Dermis microvascular lymphatic vessel endothelial cell (primary cell): ENCODE results near the gene CCNQ. TPM values are rescaled to one million over a fixed set of nuclear protein-coding genes. Genes with fewer than 3 reads are reported as not detected.

Experiments
- DNase-seq, 2 donors: peaks; one replicate each; pipeline versions ENCODE4 v3.0.0 to v3.0.0-alpha.2; 2010; ENCODE audit warnings: low read depth in 2 of 2
- total RNA-seq: library from RNA; depleted of rRNA; stranded (reverse); fragments of >200 nt; gene quantifications from 2 replicates; pipeline ENCODE4 v1.2.1, GENCODE V29; 2014

Gene CCNQ
- total RNA-seq, 1 donor from 2014 or later = 39.0 TPM

DNA sequence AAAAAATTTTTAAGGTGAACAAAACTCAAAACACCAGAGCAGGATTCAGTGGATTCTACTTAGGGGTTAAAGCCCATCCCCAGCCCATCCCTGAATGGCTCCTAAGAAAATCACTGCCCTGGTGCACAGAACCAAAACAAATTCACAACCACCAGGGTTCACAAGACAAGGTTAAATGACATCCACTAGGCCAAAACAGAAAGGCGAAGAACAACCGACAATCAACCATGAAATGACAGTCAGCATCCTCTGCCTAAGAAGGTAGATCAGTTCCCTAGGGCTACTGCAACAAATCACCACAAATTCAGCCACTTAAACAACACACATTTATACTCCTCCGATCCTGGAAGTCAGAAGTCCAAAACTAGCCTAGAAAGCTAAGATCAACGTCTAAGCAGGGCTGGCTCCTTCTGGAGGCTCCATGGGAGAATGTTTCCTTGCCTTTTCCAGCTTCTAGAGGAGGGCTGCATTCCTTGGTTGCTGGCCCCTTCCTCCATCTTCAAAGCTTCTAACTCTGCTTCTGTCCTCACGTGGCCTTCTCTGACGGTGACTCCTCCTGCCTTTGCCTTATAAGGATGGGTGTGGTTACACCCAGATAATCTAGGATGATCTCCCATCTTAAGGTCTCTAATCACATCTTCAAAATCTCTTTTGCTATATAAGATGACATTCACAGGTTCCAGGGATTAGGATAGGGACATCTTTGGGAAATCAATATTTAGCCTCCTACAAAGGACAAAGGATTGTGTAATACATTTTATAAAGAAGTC lies 1.8 kb downstream of the CCNQ start:
- DNase-seq = no peak

DNA sequence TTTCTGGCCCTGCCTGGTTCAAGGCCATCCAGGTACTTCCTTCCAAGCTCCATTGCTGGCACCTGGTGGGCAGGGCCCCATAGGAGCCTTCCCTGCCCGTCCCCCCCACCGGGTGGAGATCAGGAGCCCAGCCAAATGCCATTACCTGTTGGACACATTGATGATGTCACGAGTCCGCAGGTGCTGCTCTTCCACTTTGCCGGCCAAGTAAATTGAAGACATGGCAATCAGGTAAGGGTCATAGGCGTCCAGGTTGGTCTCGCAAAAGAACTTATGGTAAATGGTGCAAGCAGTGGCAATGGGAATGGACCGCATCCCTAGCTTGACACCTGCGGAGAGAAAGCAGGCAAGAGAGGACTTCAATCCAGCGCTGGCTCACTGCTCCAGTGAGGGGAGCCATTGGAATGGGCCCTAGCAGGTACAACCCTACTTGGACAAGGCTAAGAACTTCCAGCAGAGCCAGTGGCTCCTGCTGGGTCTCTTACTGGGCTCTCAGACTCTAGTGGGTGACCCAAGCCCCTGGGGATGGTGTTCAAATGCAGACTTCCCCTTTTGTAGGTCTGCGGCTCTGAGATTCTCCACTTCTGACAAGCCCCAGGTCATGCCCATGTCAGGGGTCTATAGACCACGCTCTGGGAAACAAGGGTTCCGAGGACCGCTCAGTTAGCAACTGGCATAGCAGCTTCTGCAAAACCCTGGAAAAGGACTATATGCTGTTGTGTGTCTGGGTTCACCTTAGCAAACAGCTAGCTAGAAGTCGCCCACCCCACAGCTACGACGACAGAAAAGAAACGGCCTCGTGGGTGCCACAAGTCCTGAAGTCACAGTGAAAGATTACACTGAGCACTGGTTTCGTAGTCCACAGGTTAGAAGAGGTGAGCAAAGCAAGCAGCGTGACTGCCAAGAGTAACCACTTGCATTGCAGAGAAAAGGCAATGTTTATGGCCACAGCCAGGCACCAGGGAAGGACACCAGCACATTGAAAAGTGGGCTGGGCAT lies 2.8 kb downstream of the CCNQ start:
- no peak for DNase-seq

DNA sequence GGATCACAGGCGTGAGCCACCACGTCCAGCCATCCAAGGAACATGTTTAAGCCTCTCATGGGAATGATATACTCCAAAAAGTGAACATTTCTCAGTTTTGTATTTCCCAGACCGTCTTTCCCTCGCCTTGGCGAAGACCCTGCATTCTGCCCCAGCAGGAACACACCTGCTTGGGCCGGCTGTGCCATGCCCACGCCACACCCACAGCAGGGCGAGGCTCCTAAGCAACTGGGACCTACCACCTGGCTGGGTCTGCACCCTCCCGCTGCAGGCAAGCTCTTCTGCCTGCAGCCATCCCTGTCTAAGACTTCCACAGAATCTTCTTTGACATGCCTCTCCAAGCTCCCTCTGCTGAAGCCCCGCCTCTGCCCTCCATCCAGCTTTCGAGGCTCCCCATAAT lies 3.6 kb downstream of the CCNQ start:
- DNase-seq = no peak

DNA sequence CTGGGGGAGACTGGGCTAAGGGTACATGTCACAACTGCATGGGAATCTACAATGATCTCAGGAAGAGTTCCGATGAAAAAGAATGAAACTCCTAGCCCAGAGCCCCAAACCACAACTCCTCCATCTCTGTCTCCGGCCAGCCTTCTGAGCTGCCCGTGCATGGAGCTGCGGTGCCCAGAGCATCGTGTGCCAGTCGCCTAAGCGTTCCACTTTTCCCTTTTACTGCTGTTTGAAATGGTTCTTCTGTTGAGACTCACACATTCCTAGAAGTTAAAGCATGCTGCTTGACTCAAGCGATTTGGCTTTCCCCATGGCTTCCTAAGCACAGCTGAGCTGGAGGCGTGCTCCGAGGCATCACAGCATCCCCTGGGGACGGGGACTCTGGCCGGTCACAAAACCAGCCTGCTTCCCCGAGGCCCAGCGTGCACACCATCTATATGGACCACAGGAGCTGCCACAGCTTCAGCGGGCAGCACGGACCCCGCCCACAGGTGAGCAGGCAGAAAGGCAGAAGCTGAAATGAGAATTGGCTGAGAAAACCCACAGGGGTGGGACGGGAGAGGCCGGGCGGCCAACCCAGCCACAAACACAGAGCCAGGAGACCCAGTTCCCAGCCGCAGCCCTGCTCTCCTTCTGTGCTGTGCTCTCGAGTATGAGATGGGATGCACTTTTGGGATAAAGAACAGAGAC lies 5.0 kb downstream of the CCNQ start:
- DNase-seq = no peak

DNA sequence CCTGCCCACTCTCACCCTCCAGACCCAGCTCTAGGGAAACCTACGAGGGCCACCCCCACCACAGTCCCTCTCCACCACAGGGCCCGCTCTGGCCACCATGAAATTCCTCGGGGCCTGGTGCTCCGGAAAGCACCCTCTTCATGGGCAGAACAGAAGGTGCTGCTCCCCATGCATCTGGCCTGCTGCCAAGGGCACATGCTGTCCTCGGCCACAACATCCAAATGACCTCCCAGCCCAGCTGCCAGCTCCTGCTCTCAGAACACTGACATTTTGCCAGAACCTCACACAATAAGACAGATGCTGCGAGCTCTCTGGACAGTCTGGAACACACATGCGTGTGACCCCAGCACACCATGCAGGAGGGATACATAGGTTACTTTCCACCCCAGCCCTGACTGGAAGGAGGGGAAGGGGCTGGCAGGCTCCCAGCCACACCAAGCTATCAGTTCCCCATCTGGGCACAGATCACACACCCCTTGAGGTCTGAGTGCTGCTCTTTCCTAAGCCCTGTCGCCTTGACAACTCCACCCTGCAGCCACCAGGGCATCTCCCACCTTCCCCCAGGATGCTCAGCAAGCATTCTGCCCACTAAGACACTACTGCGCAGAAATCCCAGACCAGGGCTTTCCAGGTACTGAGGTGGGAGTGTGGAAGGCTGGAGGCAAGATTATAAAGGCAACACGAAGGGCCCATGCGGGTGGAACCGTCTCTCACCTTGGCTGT lies 5.8 kb downstream of the CCNQ start:
- no peak for DNase-seq

DNA sequence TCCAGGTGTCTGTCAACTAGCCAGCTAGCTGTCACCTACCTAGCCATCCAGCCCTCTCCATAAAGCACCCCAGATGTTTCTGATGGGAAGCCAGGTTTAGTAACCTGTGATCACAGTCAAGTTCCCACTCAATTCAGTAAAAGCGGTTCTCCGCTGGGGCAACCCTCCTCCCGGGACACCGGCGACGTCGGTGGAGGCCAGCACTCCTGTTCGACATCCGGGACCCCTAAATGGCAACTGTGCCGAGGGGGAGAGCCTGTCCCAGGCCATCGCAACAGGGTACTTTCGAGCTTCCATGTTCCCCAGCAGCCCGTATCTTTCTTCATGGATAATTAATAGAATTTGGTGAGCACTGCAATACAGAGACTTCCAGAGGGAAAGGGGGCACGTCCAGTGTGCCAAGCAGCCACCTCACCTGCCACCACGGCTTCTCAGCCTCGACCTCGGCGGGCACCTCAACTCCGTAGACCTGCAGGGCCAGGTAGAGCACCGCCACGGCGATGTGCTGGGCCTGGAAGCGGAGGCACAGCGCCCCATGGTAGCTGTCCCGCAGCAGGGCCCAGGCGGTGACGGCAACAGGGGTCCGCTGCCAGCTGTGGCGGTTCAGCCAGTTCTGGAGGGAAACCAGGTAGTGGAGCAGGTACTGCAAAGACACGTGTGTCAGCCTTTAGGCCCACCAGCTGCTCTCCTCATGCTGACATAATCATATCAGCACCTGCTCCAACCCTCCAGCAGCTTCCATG lies 6.7 kb downstream of the CCNQ start:
- DNase-seq = no peak

DNA sequence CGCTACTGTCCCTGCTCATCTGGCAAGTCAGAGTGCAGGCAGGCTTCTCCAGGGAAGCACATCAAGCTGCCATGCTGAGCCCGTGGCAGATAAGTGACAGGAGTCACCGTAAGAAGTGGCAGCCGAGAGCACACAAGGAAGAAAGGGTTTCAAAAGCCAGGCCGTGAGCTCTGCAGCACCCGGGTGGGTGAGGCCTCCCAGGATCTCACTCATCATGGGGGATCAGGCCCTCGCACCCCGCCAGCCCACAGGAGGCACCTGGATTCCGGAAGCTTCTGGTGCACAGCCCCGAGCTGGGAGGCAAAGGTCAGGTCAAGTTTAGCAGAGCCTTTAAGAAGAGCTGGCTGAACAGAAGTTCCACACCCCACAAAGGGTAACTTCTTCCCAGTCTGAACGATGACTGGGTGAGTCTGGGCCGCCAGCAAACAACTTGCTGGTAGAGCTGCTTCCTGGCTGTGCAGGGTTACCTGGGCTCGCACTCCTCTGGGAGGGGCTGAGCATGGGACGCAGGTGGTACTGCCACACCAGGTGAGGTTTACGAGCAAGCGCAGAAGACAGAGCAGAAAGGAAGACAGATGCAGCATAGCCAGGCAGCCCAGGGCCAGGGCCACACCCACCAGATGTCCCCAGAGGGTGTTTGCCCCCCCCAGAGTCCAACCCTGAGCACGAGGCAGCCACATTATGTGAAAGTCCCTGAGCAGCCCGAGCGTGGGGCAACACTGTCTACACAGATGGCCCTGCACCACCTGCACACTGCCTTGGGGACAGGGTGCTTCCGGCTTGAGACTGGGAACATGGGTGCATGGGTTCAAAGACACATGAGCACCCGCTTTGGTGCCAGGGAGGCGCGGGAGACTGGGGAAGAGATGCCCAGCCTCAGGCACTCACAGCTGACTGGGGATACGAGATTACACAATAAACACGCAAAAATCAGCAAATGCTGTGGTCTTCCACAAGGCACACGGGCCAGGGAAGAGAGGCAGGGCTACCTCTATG lies 7.7 kb downstream of the CCNQ start:
- DNase-seq = no peak

DNA sequence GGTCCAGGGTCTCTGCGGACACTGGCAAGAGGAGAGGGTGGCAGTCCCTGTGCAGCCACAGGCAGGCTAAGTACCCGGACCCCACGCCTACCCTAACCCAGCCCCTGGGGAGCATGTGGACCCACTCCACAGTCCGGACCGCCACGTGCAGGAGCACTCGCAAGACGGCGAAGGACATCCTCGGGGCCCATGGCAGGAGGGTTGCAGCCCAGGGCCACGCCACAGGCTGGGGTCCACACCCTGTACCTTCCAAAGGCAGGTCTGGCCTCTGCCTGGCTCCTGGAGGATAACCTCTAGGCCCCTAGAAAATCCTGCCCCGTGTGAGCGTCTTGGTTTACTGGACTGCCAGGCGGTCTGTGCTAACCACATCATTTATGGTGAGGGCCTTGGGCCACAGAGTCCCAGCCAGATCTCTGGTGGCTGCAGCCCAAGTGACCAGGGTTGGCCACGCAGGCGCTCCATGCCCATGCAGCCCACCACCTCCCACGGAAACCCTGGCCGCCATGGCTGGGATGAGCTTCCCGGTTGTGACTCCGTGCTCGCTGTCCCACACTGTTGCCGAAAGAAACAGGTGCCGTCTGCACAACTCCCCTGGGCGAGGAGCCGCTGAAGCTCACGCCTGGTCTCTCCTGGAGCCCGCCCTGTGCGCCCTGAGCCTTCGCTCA lies 10.0 kb downstream of the CCNQ start:
- DNase-seq = no peak

DNA sequence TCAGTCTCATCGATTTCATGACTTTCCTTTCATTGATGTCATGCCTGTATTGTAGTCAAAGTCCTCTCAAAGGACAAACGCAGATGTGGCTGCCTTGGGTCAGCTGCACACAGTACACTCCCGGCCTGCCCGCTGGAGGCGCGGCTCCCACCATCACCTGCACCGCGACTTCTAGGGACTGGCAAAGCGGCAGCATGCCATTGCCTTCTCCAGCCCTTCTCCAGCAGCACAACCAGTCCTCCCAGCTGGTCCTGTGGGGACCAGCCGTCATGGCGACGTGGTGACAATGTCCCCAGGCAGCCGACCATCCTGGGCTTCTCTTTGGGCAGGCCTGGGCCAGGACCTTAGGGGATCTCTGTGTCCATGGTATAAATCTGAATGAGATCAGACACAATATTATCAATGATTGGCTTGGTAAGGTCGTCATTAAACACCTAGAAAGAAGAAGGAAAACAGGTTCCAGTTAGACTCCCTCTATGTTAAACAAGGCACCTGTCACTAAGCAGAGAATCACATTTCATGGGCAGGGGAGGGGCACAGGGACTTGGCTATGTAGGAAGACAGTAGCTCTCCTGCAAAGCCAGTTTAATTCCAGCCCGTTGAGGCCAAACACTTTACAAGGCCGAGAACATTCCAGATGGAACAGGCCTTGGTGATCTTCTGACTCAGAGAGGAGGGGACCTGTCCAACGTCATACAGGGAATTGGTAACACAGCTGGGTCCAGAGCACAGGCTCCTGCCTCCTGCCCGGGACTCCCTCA lies 10.7 kb downstream of the CCNQ start:
- no peak for DNase-seq

DNA sequence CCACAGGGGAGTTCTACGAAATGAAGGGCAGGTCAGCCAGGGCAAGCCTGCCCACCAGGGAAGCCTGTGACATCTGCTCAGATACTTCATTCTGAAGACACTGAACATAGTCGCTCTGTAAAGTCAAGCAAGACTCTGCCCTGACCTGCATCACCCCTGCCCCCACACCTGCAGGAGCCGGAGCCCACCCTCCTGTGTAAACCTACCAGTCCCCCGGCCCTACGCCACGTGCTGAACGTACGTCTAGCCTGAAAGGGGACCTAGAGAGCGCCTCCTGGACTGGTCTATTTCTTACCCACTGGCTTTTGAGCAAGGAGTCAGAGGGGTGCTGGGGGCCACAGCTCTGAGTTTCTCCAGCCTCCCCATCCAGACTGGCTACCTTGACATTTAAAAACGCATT lies 11.6 kb downstream of the CCNQ start:
- DNase-seq = no peak

DNA sequence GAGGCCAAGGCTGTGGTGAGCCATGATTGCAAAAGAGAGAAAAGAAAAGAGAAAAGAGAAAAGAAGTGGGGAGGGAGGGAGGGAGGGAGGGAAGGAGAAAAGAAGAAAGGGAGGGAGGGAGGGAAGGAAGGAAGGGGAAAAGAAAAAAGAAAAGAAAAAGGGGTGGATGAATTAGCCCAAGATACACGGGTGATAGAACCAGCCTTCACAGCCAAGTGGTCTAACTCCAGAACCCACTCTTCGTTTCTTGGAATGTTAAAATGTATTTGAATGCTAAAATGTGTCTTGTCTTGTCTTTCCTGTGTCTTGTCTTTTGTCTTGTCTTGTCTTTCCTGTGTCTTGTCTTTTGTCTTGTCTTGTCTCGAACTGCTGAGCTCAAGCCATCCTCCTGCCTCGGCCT lies 13.1 kb downstream of the CCNQ start:
- DNase-seq = no peak

DNA sequence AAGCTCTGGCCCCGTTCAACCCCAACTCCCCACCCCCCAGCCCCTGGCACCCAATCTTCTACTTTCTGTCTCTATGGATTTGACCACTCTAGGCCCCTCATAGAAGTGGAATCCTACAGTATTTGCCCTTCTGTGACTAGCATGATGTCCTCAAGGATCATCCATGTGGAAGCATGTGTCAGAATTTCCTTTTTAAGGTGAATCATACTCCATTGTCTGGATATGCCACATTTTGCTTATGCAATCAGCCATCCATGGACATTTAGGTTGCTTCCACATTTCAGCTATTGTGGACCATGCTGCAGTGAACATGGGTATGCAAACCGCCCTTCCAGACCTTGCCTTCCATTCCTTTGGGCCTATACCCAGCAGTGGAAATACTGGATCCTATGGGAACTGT lies 15.5 kb downstream of the CCNQ start:
- DNase-seq = peak in 1 of 2 donors; percentile 7

DNA sequence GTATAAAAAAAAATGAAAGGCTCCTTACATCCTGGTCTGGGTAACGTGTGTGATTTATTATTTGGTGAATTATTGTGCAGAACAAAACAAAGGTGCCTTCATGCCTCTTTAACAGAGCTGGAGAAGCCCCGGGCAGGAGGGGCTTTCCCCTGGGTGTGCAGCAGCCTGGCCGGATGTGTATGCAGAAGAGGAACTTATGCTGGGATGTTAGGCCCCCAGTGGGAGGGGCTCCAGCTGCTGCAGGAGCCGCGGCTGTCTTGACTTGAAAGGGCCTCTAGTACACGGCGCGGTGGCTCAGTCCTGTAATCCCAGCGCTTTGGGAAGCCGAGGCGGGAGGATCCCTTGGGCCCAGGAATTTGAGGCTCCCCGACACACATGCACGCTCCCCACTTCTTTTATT lies 16.0 kb downstream of the CCNQ start:
- peak in 1 of 2 donors; percentile 54 for DNase-seq

DNA sequence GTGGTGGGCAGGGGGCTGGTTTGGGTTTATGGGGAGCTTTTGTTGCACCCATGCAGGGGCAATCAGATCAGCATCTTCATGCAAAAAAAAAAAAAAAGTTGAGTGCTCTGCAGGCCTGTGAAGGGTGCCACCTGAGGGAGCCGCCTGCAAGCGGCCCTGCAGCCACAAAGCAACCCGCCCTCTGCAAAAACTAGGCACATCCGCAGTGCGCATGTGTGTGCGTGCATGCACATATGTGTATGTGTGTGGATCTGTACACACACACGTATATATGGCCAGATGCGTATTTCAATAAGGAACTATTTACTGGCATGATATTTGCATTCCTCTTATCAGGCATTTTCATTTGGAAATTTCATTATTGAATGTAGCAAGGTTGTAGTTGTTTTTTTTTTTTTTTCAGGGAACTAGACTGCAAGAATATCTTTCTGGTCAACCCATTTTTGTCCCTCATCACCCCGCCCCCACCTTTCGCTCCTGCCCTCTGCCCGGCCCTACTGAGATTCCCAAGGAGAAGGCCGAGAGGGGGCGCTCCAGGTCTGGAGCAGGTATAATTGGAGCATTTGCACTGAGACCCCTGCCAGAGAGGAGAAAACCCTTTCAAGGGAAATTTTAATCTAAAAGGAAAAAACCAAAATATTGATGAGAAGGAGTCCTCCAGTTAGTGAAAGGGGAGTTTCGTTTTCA lies 18.1 kb downstream of the CCNQ start:
- peak in 1 of 2 donors; percentile 10 for DNase-seq

DNA sequence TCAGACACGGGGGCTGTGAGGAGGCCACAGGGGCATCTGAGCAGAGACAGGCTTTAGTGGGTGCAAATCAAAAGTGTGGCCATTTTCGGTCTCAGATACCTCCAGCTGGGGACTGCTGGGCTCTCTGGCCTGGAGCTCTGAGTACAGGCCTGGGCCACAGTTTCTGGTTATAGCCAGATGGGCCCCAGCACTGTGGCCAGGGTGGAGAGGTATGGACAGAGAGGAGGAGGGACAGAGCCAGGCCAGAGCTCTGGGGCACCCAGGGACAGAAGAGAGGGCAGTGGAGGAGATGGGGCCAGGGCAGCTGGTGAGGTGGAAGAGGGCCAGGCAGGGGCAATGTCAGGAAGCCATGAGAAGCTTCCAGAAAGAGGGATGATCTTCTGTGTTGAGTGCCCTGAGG lies 20.1 kb downstream of the CCNQ start:
- DNase-seq = no peak

DNA sequence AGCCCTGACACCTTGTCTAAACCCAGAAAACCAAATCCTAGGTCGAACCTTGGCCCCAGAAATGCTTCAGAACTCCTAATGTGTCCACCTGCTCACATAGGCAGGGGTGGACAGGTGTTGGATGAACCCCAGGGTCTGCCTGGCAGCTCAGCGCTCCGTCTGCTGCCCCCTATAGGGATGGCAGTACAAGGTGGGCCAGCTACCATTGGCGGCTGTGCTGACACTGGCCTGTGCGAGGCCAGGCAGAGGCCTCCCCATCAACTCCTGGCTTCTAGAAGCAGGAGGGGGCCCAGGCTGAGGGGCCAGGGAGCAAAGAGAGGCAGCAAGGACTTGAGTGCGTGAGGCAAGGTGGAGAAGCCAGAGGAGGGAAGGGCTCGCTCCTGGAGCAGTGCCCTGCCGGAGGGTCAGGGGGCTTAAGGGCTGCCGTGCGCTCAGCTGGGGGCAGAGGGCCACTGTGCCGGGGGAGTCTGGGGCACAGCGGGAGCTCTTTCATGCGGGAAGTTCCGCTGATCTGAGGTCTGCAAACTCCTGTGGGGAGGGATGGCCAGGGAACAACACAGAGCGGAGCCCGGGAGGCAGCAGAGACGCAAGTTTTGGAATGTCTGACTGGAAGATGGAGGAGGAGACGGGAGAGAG lies 20.6 kb downstream of the CCNQ start:
- no peak for DNase-seq

DNA sequence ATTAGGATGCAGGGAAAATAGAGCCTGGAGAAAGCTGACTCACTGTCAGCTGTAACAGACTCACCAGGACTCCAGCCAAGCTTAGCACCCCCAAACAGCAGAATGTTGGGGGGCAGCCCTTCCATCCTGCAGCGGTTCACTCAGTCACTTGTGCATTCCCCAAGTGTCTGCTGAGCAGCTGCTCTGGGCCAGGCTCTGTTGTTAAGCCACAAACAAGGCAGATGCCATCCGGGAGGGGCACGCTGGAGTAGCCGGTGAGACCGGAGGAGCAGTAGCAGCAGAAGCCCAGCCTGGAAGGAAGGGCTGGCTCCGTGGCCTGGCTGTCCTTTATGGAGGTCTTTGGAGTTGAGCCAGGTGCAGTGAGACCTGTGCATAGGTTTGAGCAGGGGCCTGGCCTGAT lies 22.0 kb downstream of the CCNQ start:
- DNase-seq = no peak
